Mucosa of descending colon (tissue), 3 donors: ENCODE data around the gene CYP4F8. TPM values are rescaled to one million over a fixed set of nuclear protein-coding genes. Genes with fewer than 3 reads are reported as not detected.

Experiments
- ATAC-seq: fragments of 200-7000 bp; cut with Tn5 transposase; one replicate; pipeline ENCODE4 v1.9.1; 2020; ENCODE audit warnings: mild to moderate bottlenecking, moderate library complexity
- DNase-seq, 3 donors: peaks; one replicate each; pipeline ENCODE4 v3.0.0-alpha.2; 2020
- H3K36me3 ChIP-seq: fragments of 200-600 bp; one replicate; pipeline ENCODE4 v1.8.0; 2021; ENCODE audit warnings: low read depth, mild to moderate bottlenecking
- H3K4me1 ChIP-seq: fragments of 200-600 bp; one replicate; pipeline ENCODE4 v1.8.0; 2021; ENCODE audit warnings: low read depth, mild to moderate bottlenecking
- H3K4me3 ChIP-seq: fragments of 200-600 bp; one replicate; pipeline ENCODE4 v1.8.0; 2021; ENCODE audit warnings: mild to moderate bottlenecking
- H3K9me3 ChIP-seq: fragments of 200-600 bp; one replicate; pipeline ENCODE4 v1.8.0; 2021; ENCODE audit warnings: mild to moderate bottlenecking
- CTCF ChIP-seq: fragments of 200-600 bp; IDR thresholded peaks from one replicate; pipeline ENCODE4 v1.8.0; 2022; ENCODE audit warnings: antibody characterized with exemption, mild to moderate bottlenecking
- intact Hi-C, 2 donors: fragments of 100-400 bp; cut with DNase I in 1 of 2; cut with micrococcal nuclease in 1 of 2; formaldehyde crosslinking; loops; one replicate each; pipeline versions ENCODE4 v1.11.0 to v1.11.1; 2022; cut with DNase I, micrococcal nuclease
- long read RNA-seq, 2 donors: library from polyadenylated mRNA; unstranded; transcript quantifications; one replicate each; pipeline ENCODE4 v2.0.0, GENCODE V29; 2019 to 2021
- total RNA-seq, 3 donors: library from RNA; stranded (reverse); fragmentation: NEBNext Ultra II Directional in 2 of 3; extraction: Animal tissue kit (Norgen Biotek cat#: 25700) in 2 of 3; gene quantifications; one replicate each; pipeline versions ENCODE4 v1.2.1 to v1.2.4, GENCODE V29; 2021 to 2023
- donor health status: DM: no; HTN: no; CAD: no; lungs with moderate emphysema.
- donor health status: DM: no; HTN: no; CAD: no.
- donor health status: DM: no; HTN: yes; CAD: no.

CYP4F8 gene, protein sequence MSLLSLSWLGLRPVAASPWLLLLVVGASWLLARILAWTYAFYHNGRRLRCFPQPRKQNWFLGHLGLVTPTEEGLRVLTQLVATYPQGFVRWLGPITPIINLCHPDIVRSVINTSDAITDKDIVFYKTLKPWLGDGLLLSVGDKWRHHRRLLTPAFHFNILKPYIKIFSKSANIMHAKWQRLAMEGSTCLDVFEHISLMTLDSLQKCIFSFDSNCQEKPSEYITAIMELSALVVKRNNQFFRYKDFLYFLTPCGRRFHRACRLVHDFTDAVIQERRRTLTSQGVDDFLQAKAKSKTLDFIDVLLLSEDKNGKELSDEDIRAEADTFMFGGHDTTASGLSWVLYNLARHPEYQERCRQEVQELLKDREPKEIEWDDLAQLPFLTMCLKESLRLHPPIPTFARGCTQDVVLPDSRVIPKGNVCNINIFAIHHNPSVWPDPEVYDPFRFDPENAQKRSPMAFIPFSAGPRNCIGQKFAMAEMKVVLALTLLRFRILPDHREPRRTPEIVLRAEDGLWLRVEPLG
- total RNA-seq, result not detected
- long read RNA-seq, donor 1, result 0 reads
- long read RNA-seq, donor 2, result 0 reads

DNA sequence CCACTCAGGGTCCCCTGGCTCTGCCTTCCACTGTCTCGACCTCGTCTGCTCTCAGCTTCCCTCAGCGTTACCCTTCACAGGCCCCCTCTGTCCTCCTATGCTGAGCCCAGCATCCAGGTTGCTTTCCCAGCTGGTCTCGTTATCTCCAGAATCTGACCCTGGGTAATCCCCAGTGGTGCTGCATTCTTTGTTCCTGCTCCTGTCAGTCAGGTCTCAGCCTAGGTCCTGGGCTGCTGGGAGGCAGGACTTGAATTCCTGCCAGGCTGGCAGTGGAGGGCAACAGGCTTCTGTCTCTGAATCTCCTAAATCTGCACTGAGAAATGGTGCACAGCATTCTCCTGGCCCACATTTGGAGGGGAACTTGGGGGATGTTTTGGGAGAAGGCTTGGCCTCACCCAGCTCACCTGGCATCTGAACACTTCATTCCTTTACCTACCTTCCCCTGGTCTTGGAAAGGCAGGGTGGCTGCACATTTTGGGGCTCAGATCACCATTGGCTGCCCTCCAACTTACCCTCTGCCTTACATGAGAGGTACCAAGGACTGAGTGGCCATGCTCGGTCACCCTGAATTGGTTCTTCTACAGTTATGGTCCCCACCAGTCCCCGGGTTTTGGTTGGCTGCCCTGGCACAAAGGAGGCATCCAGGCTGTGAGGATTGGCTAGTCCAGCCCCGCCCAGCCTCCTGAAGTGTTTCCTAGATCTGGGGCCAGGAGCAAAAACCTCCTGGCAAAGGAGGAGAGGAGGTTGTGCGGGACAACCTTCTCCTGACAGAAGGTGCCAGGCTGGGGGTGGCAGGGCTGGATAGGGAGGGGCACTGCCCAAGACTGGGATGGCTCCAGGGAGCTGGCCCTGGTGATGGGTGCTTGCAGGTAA lies at the start of gene CYP4F8:
CYP4F8 (plus strand) TSS at position 712 of the 873 bp plus-strand sequence. CDS start 399 bp downstream, outside the sequence.
- DNase-seq (no peak), ATAC-seq (peak; percentile 12)
- Histone ChIP-seq H3K36me3 (no peaks in the 10 kb centered on the region), H3K9me3 (no peaks in the 10 kb centered on the region), H3K4me1 (no peaks in the 10 kb centered on the region), H3K4me3 (no peak within 1 kb of the TSS)
- intact Hi-C loops, result no loop called here
- no peak for TF ChIP-seq CTCF

- intact Hi-C loops, result no loop called here
- DNase-seq (no peak), ATAC-seq (no peak)
- Histone ChIP-seq H3K4me1 (no peaks in the 10 kb centered on the region), H3K4me3 (no peak overlapping the region), H3K36me3 (no peaks in the 10 kb centered on the region), H3K9me3 (no peaks in the 10 kb centered on the region)
- no peak for TF ChIP-seq CTCF
Measured at GRCh38 chr19:15570420-15570819, 44.6 kb upstream of the CYP4F8 start.

DNA sequence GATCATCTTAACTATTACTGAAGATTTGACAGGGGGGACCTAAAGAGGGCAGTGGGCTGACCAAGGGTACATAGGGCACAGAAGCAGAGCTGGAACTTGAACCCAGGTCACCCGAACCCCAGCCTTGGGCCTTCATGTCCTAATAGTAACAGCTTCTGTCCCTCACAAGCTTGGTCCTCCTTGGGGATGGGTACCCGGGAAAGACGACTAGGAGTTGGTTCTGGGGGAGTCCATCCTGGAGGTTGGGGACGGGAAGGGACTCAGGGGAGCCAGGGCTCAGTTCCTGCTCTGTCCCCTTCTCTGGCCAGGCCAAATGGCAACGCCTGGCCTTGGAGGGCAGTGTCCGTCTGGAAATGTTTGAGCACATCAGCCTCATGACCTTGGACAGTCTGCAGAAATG lies 39.6 kb upstream of the CYP4F8 start:
- no peak for TF ChIP-seq CTCF
- DNase-seq, result no peak
- H3K4me1 ChIP-seq, result no peaks in the 10 kb centered on the region
- H3K4me3 ChIP-seq, result no peak overlapping the region
- H3K36me3 ChIP-seq, result no peaks in the 10 kb centered on the region
- intact Hi-C loops, result no loop called here
- no peaks in the 10 kb centered on the region for H3K9me3 ChIP-seq
- no peak for ATAC-seq

- no peak for DNase-seq
- no peak for ATAC-seq
- no peaks in the 10 kb centered on the region for H3K36me3 ChIP-seq
- no peaks in the 10 kb centered on the region for H3K4me1 ChIP-seq
- H3K9me3 ChIP-seq, result no peaks in the 10 kb centered on the region
- no peak for TF ChIP-seq CTCF
- intact Hi-C loops, result no loop called here
- H3K4me3 ChIP-seq, result no peak overlapping the region
Measured at GRCh38 chr19:15576526-15577156, 38.4 kb upstream of the CYP4F8 start.

DNA sequence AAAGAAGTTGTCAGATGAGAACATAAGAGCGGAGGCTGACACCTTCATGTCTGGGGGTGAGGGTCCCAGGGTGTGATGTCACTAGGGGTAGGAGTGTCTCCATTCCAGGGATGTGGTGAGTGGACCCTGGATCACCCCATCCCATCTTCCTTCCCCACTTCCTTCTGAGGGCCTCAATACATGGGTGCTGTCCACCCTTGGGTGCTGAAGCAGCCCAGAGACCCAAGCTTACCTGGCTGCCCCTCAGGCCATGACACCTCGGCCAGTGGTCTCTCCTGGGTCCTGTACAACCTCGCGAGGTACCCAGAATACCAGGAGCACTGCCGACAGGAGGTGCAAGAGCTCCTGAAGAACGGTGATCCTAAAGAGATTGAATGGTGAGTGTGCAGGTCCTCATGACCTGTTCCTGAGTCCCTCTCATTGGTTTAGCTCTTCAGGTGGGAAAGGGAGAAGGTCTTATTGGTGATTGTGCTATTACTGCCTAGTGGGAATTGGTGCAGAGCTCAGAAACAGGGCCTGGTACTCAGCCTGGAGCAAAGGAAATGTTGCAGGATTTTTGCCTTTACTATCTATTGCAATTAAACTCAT lies 37.7 kb upstream of the CYP4F8 start:
- ATAC-seq, result no peak
- intact Hi-C loops, result no loop called here
- no peaks in the 10 kb centered on the region for H3K36me3 ChIP-seq
- no peak for TF ChIP-seq CTCF
- no peak for DNase-seq
- no peaks in the 10 kb centered on the region for H3K9me3 ChIP-seq
- no peaks in the 10 kb centered on the region for H3K4me1 ChIP-seq
- H3K4me3 ChIP-seq, result no peak overlapping the region
